Sigmoid colon (tissue), 7 donors: Measurements from ENCODE around the gene RDH14. TPM values are rescaled to one million over a fixed set of nuclear protein-coding genes. Genes with fewer than 3 reads are reported as not detected.

ENCODE experiments used
- DNase-seq: peaks from one replicate; pipeline ENCODE4 v3.0.0-alpha.2; 2019
- H3K27ac ChIP-seq, 4 donors: fragments of 200-600 bp; sonication (generic); one replicate each; pipeline ENCODE4 v1.5.1; 2016 to 2019; ENCODE audit warnings: mild to moderate bottlenecking in 1 of 4
- H3K27me3 ChIP-seq, 3 donors: fragments of 200-600 bp; sonication (generic); one replicate each; pipeline ENCODE4 v1.5.1; 2019; ENCODE audit warnings: mild to moderate bottlenecking in 1 of 3
- H3K36me3 ChIP-seq, 4 donors: fragments of 200-600 bp; sonication (generic); one replicate each; pipeline ENCODE4 v1.5.1; 2016 to 2019
- H3K4me1 ChIP-seq, 4 donors: fragments of 200-600 bp; sonication (generic); one replicate each; pipeline ENCODE4 v1.5.1; 2017 to 2019
- H3K4me3 ChIP-seq, 4 donors: fragments of 200-600 bp; sonication (generic); one replicate each; pipeline ENCODE4 v1.5.1; 2017 to 2019; ENCODE audit warnings: mild to moderate bottlenecking in 2 of 4, moderate library complexity in 1 of 4
- H3K9me3 ChIP-seq, 4 donors: fragments of 200-600 bp in 3 of 4; sonication (generic) in 3 of 4; one replicate each; pipeline versions ENCODE4 v1.5.1 to v1.6.1; 2013 to 2019
- EP300 ChIP-seq, 4 donors: sonication (generic); formaldehyde crosslinking; IDR thresholded peaks; one replicate each; pipeline ENCODE4 v1.6.1; 2017; ENCODE audit warnings: antibody characterized with exemption in 4 of 4
- POLR2A ChIP-seq, 2 donors: fragments of 450-650 bp; IDR thresholded peaks; one replicate each; pipeline ENCODE4 v1.6.1; 2016; ENCODE audit warnings: antibody characterized with exemption in 2 of 2, mild to moderate bottlenecking in 2 of 2, moderate library complexity in 2 of 2
- POLR2AphosphoS5 ChIP-seq, 4 donors: sonication (generic); formaldehyde crosslinking; IDR thresholded peaks; one replicate each; pipeline ENCODE4 v1.6.1; 2017; ENCODE audit warnings: antibody characterized with exemption in 4 of 4
- WGBS, 2 donors: extraction: QIAGEN DNeasy Blood & Tissue Kit; methylation state at CpG; one replicate each; pipeline ENCODE4 v1.1.7; 2013; 5-methylcytosine and 5-hydroxymethylcytosine counted together
- intact Hi-C: fragments of 100-400 bp; cut with DNase I; formaldehyde crosslinking; loops from one replicate; pipeline ENCODE4 v1.15.1; 2023
- polyA plus RNA-seq, 3 donors: library from polyadenylated mRNA; stranded (reverse); fragments of 200-250 nt; gene quantifications; one replicate each; pipeline ENCODE4 v1.2.3, GENCODE V29; 2013
- total RNA-seq, 4 donors: library from RNA; depleted of rRNA; stranded (reverse); fragments of >200 nt; gene quantifications; one replicate each; pipeline ENCODE4 v1.1.0, GENCODE V29; 2016
- TF ChIP-seq, protein P1 (sequence below), 4 experiments: fragments of 450-650 bp in 3 of 4; fragments of 200-600 bp in 1 of 4; IDR thresholded peaks; one replicate each; pipeline ENCODE4 v1.5.1; 2016 to 2019; ENCODE audit warnings: antibody characterized with exemption in 4 of 4, mild to moderate bottlenecking in 3 of 4, moderate library complexity in 2 of 4
- donor health status: healthy with polysubstance abuse.
- donor health status: Bipolar disorder and iron deficiency.
- donor health status: healthy.

The RDH14 gene
- total and polyA plus RNA-seq, 7 donors, result 15.3 to 45.7 (median 37.5) TPM

DNA sequence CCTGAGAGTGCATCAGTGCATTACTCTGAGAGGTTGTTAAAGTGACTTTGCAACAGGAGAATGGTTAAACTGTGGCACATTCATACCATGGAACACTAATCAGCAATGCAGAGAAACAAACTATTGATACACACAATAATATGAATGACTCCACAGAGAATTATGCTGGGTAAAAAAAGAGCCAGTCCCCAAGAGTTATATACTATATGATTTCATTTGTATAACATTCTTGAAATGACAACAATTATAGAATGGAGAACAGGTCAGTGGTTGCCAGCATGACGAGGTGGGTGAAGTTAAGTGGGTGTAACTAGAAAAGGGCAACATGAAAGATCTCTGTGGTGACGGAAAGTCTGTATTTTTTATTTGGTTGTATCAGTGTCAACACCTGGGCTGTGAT lies 31.9 kb upstream of the RDH14 start:
- H3K27me3 ChIP-seq, result no peaks in the 10 kb centered on the region
- intact Hi-C loops, result no loop called here
- H3K36me3 ChIP-seq, result no peaks in the 10 kb centered on the region
- H3K4me1 ChIP-seq, result no peaks in the 10 kb centered on the region
- no peak overlapping the region for H3K4me3 ChIP-seq
- no peak for DNase-seq
- WGBS, 2 donors, result 88 to 91% methylated on average over 2 of the region's 2 CpGs
- TF ChIP-seq POLR2A (IDR thresholded peaks at IDR 0.05), result no peak
- TF ChIP-seq, protein P1, sequence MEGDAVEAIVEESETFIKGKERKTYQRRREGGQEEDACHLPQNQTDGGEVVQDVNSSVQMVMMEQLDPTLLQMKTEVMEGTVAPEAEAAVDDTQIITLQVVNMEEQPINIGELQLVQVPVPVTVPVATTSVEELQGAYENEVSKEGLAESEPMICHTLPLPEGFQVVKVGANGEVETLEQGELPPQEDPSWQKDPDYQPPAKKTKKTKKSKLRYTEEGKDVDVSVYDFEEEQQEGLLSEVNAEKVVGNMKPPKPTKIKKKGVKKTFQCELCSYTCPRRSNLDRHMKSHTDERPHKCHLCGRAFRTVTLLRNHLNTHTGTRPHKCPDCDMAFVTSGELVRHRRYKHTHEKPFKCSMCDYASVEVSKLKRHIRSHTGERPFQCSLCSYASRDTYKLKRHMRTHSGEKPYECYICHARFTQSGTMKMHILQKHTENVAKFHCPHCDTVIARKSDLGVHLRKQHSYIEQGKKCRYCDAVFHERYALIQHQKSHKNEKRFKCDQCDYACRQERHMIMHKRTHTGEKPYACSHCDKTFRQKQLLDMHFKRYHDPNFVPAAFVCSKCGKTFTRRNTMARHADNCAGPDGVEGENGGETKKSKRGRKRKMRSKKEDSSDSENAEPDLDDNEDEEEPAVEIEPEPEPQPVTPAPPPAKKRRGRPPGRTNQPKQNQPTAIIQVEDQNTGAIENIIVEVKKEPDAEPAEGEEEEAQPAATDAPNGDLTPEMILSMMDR (IDR thresholded peaks at IDR 0.05), result no peak
- TF ChIP-seq POLR2AphosphoS5 (IDR thresholded peaks at IDR 0.05), result no peak
- TF ChIP-seq EP300 (IDR thresholded peaks at IDR 0.05), result no peak
- no peak overlapping the region for H3K27ac ChIP-seq
- no peaks in the 10 kb centered on the region for H3K9me3 ChIP-seq

DNA sequence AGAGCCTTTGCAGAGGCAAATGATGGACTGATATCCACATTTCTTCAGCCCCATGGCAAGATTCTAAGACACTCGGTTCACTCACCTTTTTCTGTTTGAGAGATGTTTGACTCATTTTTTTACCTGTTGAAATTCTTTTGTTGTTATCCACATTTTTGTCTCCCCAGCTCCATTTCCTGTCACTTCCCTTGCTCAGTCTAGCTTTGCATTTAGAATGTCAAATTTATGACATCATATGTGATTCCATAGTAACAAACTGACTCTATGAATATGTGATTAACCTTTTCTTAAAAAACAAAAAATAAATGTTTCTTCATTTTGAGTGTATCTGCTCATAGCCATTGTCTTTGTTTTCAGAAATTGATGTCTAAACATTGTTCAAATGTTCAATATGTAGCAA lies 28.9 kb upstream of the RDH14 start, which contains the start of gene NT5C1B:
Gene NT5C1B (minus strand): TSS at position 216 of the 400 bp plus-strand sequence. CDS start 101 bp downstream, at position 115.
- no peak for TF ChIP-seq POLR2AphosphoS5 (IDR thresholded peaks at IDR 0.05)
- no peak for TF ChIP-seq POLR2A (IDR thresholded peaks at IDR 0.05)
- TF ChIP-seq, protein P1 (IDR thresholded peaks at IDR 0.05), result no peak
- TF ChIP-seq EP300 (IDR thresholded peaks at IDR 0.05), result no peak
- WGBS, 2 donors, result 91 to 94% methylated on average over 1 of the region's 1 CpG
- Histone ChIP-seq H3K4me3 (no peak within 1 kb of the TSS), H3K27ac (no peak within 1 kb of the TSS), H3K4me1 (no peaks in the 10 kb centered on the region), H3K27me3 (no peaks in the 10 kb centered on the region), H3K36me3 (no peaks in the 10 kb centered on the region), H3K9me3 (no peaks in the 10 kb centered on the region)
- no peak for DNase-seq
- intact Hi-C loops, result no loop called here

DNA sequence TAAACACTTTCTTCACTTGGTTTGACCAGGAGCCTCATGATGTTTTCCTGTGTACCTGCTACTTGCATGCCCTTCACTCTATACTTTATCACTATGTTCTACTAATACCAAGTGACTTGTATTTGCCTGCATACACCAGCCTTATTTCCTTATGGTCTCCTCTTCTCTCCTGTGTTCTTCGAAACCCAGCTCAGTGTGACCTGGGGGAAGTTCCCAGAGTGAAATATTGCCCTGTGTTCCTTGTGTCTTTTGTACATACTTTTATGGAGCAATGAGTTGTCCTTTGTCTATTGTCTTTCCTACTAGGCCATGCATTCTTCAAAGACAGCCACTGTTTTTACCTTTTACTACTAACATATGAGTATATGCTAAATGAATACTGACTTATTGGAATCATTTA lies 28.3 kb upstream of the RDH14 start:
- no peak overlapping the region for H3K4me3 ChIP-seq
- intact Hi-C loops, result no loop called here
- no peaks in the 10 kb centered on the region for H3K9me3 ChIP-seq
- no peak overlapping the region for H3K27ac ChIP-seq
- WGBS, 2 donors, result 13 to 70% methylated on average over 1 of the region's 1 CpG
- H3K27me3 ChIP-seq, result no peaks in the 10 kb centered on the region
- TF ChIP-seq, protein P1 (IDR thresholded peaks at IDR 0.05), result no peak
- TF ChIP-seq POLR2A (IDR thresholded peaks at IDR 0.05) (no peak), EP300 (IDR thresholded peaks at IDR 0.05) (no peak), POLR2AphosphoS5 (IDR thresholded peaks at IDR 0.05) (no peak)
- no peak for DNase-seq
- H3K4me1 ChIP-seq, result no peaks in the 10 kb centered on the region
- no peaks in the 10 kb centered on the region for H3K36me3 ChIP-seq

DNA sequence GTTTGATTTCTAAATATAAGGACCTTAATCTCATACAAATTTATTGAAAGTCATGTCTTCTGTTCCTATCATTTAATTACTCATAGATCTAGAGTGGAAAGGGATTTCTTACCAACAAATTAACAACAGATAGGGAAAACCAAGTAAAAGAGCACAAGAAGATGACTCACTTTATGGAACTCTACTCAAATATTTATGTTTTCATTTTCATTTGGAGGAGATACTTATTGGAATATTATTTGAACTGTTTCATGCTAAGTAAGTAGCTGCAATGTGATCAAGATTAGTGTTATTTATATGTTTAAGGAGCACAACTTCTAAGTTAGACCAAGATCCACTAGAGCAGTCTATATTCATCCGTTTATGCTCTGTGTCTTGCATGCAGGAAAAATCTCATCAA lies 27.6 kb upstream of the RDH14 start:
- intact Hi-C loops, result no loop called here
- TF ChIP-seq POLR2AphosphoS5 (IDR thresholded peaks at IDR 0.05) (no peak), POLR2A (IDR thresholded peaks at IDR 0.05) (no peak), EP300 (IDR thresholded peaks at IDR 0.05) (no peak)
- TF ChIP-seq, protein P1 (IDR thresholded peaks at IDR 0.05), result no peak
- 90 to 95% methylated on average over 1 of the region's 1 CpG for WGBS, 2 donors
- no peaks in the 10 kb centered on the region for H3K36me3 ChIP-seq
- H3K9me3 ChIP-seq, result no peaks in the 10 kb centered on the region
- DNase-seq, result no peak
- no peak overlapping the region for H3K4me3 ChIP-seq
- H3K27ac ChIP-seq, result no peak overlapping the region
- no peaks in the 10 kb centered on the region for H3K27me3 ChIP-seq
- no peaks in the 10 kb centered on the region for H3K4me1 ChIP-seq

DNA sequence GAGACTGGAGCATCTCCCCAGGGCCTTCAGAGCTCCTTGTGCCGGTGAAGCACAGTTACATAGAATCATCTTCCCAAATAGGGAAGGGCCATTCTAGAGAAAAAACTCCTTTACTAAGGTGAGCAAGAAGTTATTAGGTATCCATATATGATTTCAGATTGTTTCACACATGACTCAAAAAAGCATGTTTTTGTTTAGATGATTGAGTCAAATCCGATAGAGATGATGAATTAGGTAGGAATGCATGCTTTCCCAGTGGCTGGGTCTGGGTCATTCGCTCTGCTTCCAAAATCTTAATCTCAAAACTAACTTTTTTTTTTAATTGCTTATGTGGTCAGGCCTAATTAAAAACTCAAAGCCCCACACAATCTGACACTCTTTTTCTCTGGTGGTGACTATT lies 25.1 kb upstream of the RDH14 start:
- no peak for DNase-seq
- no peaks in the 10 kb centered on the region for H3K36me3 ChIP-seq
- no peak overlapping the region for H3K4me3 ChIP-seq
- TF ChIP-seq POLR2AphosphoS5 (IDR thresholded peaks at IDR 0.05) (no peak), POLR2A (IDR thresholded peaks at IDR 0.05) (no peak), EP300 (IDR thresholded peaks at IDR 0.05) (no peak)
- TF ChIP-seq, protein P1 (IDR thresholded peaks at IDR 0.05), result no peak
- no peaks in the 10 kb centered on the region for H3K27me3 ChIP-seq
- 93 to 94% methylated on average over 3 of the region's 3 CpGs for WGBS, 2 donors
- H3K27ac ChIP-seq, result no peak overlapping the region
- no peaks in the 10 kb centered on the region for H3K9me3 ChIP-seq
- intact Hi-C loops, result no loop called here
- H3K4me1 ChIP-seq, result no peaks in the 10 kb centered on the region
